ENCODE results near the gene SGTB. TPM values are rescaled to one million over a fixed set of nuclear protein-coding genes. Genes with fewer than 3 reads are reported as not detected.
"Not testable (repeated sequence)": the region's sequence is repeated elsewhere in the genome, so short reads cannot be mapped to it uniquely, and the experiment has no call there.

Gene SGTB
- total RNA-seq, 1 experiment from 2014 or later = 11.1 TPM

DNA sequence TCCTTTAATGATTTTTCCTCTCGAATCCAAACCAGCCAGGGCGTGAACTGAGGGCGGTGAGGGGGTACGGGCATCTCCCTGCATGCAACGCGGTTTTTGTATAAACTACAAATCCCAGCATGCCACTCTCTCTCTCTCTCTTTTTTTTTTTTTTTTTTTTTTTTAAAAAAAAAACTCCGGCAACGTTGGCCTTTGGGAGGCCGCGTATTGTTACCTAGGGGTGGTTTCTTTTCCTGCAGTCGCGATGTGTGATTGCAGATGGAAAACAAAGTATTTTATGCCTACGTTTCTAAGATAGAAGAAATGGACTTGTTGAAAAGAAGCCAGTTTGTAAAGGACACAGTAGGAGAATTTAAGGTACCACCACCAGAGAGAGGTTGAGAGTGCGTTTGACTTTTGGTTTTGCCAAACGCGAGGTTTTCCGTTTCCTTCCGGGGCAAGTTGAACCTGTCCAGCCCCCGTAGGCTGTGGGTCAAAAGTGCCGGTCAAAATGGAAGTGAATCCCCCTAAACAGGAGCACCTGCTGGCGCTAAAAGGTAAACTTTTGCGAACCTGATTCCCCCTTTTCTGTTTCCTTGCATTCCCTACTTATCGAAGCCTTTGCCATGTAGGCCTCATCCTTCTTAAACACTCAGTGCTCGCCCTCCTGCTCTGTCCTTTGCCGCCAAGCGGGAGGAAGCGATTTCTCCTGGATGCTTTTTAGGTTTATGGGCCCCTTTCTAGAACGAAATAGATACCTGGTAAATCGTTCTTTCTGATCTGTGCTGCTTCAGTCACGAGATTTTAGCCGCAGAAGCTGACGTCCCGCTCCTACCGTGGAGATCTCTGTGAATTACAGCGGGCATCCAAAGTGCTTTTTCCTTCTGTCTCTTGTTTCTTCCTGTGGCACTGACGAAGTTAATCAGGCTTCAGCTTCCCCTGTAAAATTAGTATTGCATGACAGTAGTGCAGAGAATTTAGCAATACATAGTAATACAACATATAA is 97.0 kb downstream of the SGTB start, which contains the start of the genes SHLD3 and TRAPPC13:
Gene SHLD3, plus strand, starts transcription at position 457 of the 985 bp plus-strand sequence. CDS start 4,561 bp downstream, outside the sequence.
Gene TRAPPC13, plus strand, starts transcription at position 457 of the 985 bp plus-strand sequence. Its CDS starts 34 bp downstream, at position 491.
- peak; percentile 91 for DNase-seq (ENCODE audit: low read depth, low spot score)
- in situ Hi-C loops (cut with HindIII; ENCODE audit: low pct_unique_long_range_greater_than_20kb, low sequenced_read_pairs) = no loop called here

DNA sequence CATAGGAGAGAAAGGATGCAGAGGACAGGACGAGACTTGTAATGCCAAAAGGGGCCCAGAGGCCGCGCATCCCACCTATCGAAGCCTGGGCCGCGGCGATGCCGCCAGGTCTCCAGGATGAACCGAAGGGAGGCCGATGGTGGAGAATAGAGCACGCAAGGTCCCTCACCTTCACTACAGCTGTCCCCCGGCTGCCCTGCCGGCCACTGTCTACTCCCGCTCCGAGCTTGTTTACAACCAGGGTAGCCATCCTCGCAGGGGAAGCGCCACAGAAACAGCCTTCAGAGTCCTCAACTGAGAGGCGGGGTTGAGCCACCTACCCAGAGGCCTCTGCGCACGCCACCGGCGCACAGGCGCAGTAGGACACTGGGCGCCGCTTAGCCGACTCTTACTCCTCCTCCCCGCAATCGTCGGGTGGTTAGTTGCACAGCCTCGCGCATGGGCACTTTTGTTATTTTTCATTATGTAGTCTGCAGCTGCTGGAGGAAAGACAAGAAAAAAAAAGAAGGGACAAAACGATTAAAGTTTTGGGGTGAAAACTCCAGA is 97.8 kb downstream of the SGTB start, which contains the start of gene TRIM23:
Gene TRIM23, minus strand, starts transcription at position 309 of the 546 bp plus-strand sequence. Its CDS starts 59 bp downstream, at position 250.
- in situ Hi-C loops (cut with HindIII; ENCODE audit: low pct_unique_long_range_greater_than_20kb, low sequenced_read_pairs) = no loop called here
- peak; percentile 91 for DNase-seq (ENCODE audit: low read depth, low spot score)

DNA sequence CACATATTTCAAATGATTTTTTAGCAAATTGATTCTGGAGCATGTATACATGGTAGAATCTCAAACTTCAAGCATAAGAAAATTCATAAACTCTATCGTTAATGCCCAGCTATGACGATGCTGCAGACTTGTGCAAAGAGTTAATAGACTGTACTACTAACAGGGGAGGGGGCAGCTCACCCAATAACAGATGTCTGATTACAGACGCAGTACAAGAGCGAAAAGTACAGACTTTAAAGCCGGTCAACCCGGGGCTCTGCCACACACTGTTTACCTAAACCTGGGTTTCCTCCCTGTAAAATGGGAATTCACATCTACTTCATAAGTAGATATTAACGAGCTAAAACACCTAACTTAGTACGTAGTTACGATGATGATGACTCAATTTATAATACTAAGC is 98.4 kb downstream of the SGTB start:
- no peak for DNase-seq (ENCODE audit: low read depth, low spot score)
- in situ Hi-C loops (cut with HindIII; ENCODE audit: low pct_unique_long_range_greater_than_20kb, low sequenced_read_pairs) = no loop called here

DNA sequence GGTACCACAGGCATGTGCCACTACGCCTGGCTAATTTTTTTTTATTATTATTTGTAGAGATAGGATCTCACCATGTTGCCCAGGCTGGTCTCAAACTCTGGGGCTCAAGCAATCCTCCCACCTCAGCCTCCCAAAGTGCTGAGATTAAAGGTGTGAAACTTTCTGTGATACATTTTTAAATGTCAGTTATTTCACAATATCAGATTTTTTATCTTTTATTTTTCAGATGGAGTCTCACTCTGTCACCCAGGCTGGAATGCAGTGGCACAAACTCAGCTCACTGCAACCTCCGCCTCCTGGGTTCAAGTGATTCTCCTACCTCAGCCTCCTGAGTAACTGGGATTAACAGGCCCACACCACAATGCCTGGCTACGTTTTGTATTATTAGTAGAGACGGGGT is 99.9 kb downstream of the SGTB start:
- DNase-seq (ENCODE audit: low read depth, low spot score); in situ Hi-C loops (cut with HindIII; ENCODE audit: low pct_unique_long_range_greater_than_20kb, low sequenced_read_pairs): not testable (repeated sequence)

DNA sequence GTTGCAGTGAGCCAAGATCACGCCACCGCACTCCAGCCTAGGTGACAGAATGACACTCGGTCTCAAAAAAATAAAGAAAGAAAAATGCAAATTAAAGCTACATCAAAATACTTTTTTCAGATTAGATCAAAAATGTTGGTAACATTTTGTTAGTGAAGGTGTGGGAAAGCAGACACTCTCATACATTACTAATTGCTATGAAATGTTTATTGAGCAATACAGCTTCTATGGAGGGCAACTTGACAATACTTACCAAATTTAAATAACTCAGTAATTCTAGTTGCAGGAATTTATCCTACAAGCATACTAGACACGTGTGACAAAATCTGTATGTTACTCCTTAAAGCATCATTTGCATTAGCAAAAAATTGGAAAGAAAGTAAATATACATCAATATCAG is 101.9 kb downstream of the SGTB start:
- in situ Hi-C loops (cut with HindIII; ENCODE audit: low pct_unique_long_range_greater_than_20kb, low sequenced_read_pairs) = no loop called here

More for the DNA sequence above, 101.9 kb downstream of the SGTB start:
- no peak for DNase-seq (ENCODE audit: low read depth, low spot score)

Other genes with a start within 250 kb of the SGTB start
- gene ADAMTS6, start 240.2 kb downstream of the SGTB start, total RNA-seq (2014; rRNA removed; shearing (Covaris generic)) = 4.3 and 4.5 TPM in 2 replicates
- 25.5 and 28.2 TPM in 2 replicates for gene CENPK, start 158.9 kb downstream of the SGTB start, total RNA-seq (2014; rRNA removed; shearing (Covaris generic))
- 33.2 and 38.4 TPM in 2 replicates for gene PPWD1, start 158.8 kb downstream of the SGTB start, total RNA-seq (2014; rRNA removed; shearing (Covaris generic))
- 16.5 and 19.7 TPM in 2 replicates for gene TRIM23, start 97.8 kb downstream of the SGTB start, total RNA-seq (2014; rRNA removed; shearing (Covaris generic))
- gene SHLD3, start 97.1 kb downstream of the SGTB start, total RNA-seq (2014; rRNA removed; shearing (Covaris generic)) = 5.3 TPM in 2 replicates
- gene TRAPPC13, start 97.1 kb downstream of the SGTB start, total RNA-seq (2014; rRNA removed; shearing (Covaris generic)) = 31.6 and 33.9 TPM in 2 replicates
- gene NLN, start 96 bp upstream of the SGTB start, total RNA-seq (2014; rRNA removed; shearing (Covaris generic)) = 31.0 and 31.4 TPM in 2 replicates
- gene ERBIN, start 204.5 kb upstream of the SGTB start, total RNA-seq (2014; rRNA removed; shearing (Covaris generic)) = 101 and 115 TPM in 2 replicates

Measured in SK-MEL-5 (cell line).